ENCODE data around the gene PALM2AKAP2.

PALM2AKAP2 gene

GRCh38 chr9:109765830-109766229, 14.2 kb upstream of the PALM2AKAP2 start:
- Mint-ChIP-seq H3K9me3 (no peaks in the 10 kb centered on the region), H3K27me3 (ENCODE audit: low read depth) (peaks cover 37% of the 10 kb centered on the region)

GRCh38 chr9:109766351-109766750, 13.6 kb upstream of the PALM2AKAP2 start:
- no peaks in the 10 kb centered on the region for H3K9me3 Mint-ChIP-seq
- H3K4me3 Mint-ChIP-seq: no peak overlapping the region
- H3K27me3 Mint-ChIP-seq (ENCODE audit: low read depth): peaks cover 42% of the 10 kb centered on the region
- H3K4me1 Mint-ChIP-seq (ENCODE audit: low read depth): no peaks in the 10 kb centered on the region
- H3K27ac Mint-ChIP-seq: no peak overlapping the region
- no peaks in the 10 kb centered on the region for H3K36me3 Mint-ChIP-seq (ENCODE audit: low read depth)

More at GRCh38 chr9:109765830-109766229, 14.2 kb upstream of the PALM2AKAP2 start:
- Mint-ChIP-seq H3K36me3 (ENCODE audit: low read depth) (no peaks in the 10 kb centered on the region), H3K4me3 (no peak overlapping the region), H3K27ac (no peak overlapping the region), H3K4me1 (ENCODE audit: low read depth) (no peaks in the 10 kb centered on the region)

GRCh38 chr9:109767404-109767803, 12.6 kb upstream of the PALM2AKAP2 start:
- H3K36me3 Mint-ChIP-seq (ENCODE audit: low read depth): no peaks in the 10 kb centered on the region
- no peaks in the 10 kb centered on the region for H3K9me3 Mint-ChIP-seq
- no peaks in the 10 kb centered on the region for H3K4me1 Mint-ChIP-seq (ENCODE audit: low read depth)
- H3K27ac Mint-ChIP-seq: no peak overlapping the region
- peaks cover 44% of the 10 kb centered on the region for H3K27me3 Mint-ChIP-seq (ENCODE audit: low read depth)
- H3K4me3 Mint-ChIP-seq: no peak overlapping the region

- H3K9me3 Mint-ChIP-seq: no peaks in the 10 kb centered on the region
- H3K36me3 Mint-ChIP-seq (ENCODE audit: low read depth): no peaks in the 10 kb centered on the region
- no peaks in the 10 kb centered on the region for H3K4me1 Mint-ChIP-seq (ENCODE audit: low read depth)
- no peak overlapping the region for H3K4me3 Mint-ChIP-seq
- peaks cover 46% of the 10 kb centered on the region for H3K27me3 Mint-ChIP-seq (ENCODE audit: low read depth)
- no peak overlapping the region for H3K27ac Mint-ChIP-seq
Observed at GRCh38 chr9:109767814-109768213, 12.2 kb upstream of the PALM2AKAP2 start.

GRCh38 chr9:109769250-109769649, 10.7 kb upstream of the PALM2AKAP2 start:
- no peak overlapping the region for H3K4me3 Mint-ChIP-seq
- H3K36me3 Mint-ChIP-seq (ENCODE audit: low read depth): no peaks in the 10 kb centered on the region
- peaks cover 52% of the 10 kb centered on the region for H3K27me3 Mint-ChIP-seq (ENCODE audit: low read depth)
- no peaks in the 10 kb centered on the region for H3K9me3 Mint-ChIP-seq
- no peak overlapping the region for H3K27ac Mint-ChIP-seq
- H3K4me1 Mint-ChIP-seq (ENCODE audit: low read depth): no peaks in the 10 kb centered on the region

- Mint-ChIP-seq H3K4me3 (no peak overlapping the region), H3K27me3 (ENCODE audit: low read depth) (peaks cover 56% of the 10 kb centered on the region), H3K27ac (no peak overlapping the region), H3K4me1 (ENCODE audit: low read depth) (no peaks in the 10 kb centered on the region), H3K36me3 (ENCODE audit: low read depth) (peaks cover 2% of the 10 kb centered on the region), H3K9me3 (peaks cover 5% of the 10 kb centered on the region)
Observed at GRCh38 chr9:109770101-109770500, 9.9 kb upstream of the PALM2AKAP2 start.

GRCh38 chr9:109771087-109771486, 8.9 kb upstream of the PALM2AKAP2 start:
- no peaks in the 10 kb centered on the region for H3K4me1 Mint-ChIP-seq (ENCODE audit: low read depth)
- peaks cover 6% of the 10 kb centered on the region for H3K9me3 Mint-ChIP-seq
- no peak overlapping the region for H3K4me3 Mint-ChIP-seq
- H3K36me3 Mint-ChIP-seq (ENCODE audit: low read depth): peaks cover 2% of the 10 kb centered on the region
- no peak overlapping the region for H3K27ac Mint-ChIP-seq
- H3K27me3 Mint-ChIP-seq (ENCODE audit: low read depth): peaks cover 59% of the 10 kb centered on the region

GRCh38 chr9:109771796-109772531, 8.0 kb upstream of the PALM2AKAP2 start:
- Mint-ChIP-seq H3K4me3 (no peak overlapping the region), H3K9me3 (peaks cover 6% of the 10 kb centered on the region), H3K27ac (no peak overlapping the region)

GRCh38 chr9:109775516-109775915, 4.5 kb upstream of the PALM2AKAP2 start:
- peaks cover 67% of the 10 kb centered on the region for H3K27me3 Mint-ChIP-seq (ENCODE audit: low read depth)
- peaks cover 15% of the 10 kb centered on the region for H3K4me1 Mint-ChIP-seq (ENCODE audit: low read depth)

More at GRCh38 chr9:109771796-109772531, 8.0 kb upstream of the PALM2AKAP2 start:
- Mint-ChIP-seq H3K27me3 (ENCODE audit: low read depth) (peaks cover 62% of the 10 kb centered on the region), H3K36me3 (ENCODE audit: low read depth) (peaks cover 2% of the 10 kb centered on the region), H3K4me1 (ENCODE audit: low read depth) (peaks cover 6% of the 10 kb centered on the region)

GRCh38 chr9:109776391-109776790, 3.6 kb upstream of the PALM2AKAP2 start:
- Mint-ChIP-seq H3K36me3 (ENCODE audit: low read depth) (peaks cover 2% of the 10 kb centered on the region), H3K4me1 (ENCODE audit: low read depth) (peaks cover 17% of the 10 kb centered on the region), H3K27me3 (ENCODE audit: low read depth) (peaks cover 67% of the 10 kb centered on the region), H3K27ac (no peak overlapping the region), H3K4me3 (no peak overlapping the region), H3K9me3 (peaks cover 6% of the 10 kb centered on the region)

More at GRCh38 chr9:109775516-109775915, 4.5 kb upstream of the PALM2AKAP2 start:
- peaks cover 6% of the 10 kb centered on the region for H3K9me3 Mint-ChIP-seq
- H3K36me3 Mint-ChIP-seq (ENCODE audit: low read depth): peaks cover 2% of the 10 kb centered on the region
- no peak overlapping the region for H3K4me3 Mint-ChIP-seq
- H3K27ac Mint-ChIP-seq: no peak overlapping the region

GRCh38 chr9:109780453-109781033, 545 bp downstream of the PALM2AKAP2 start:
- no peaks in the 10 kb centered on the region for H3K36me3 Mint-ChIP-seq (ENCODE audit: low read depth)
- H3K4me1 Mint-ChIP-seq (ENCODE audit: low read depth): peaks cover 17% of the 10 kb centered on the region
- no peak overlapping the region for H3K27ac Mint-ChIP-seq
- H3K9me3 Mint-ChIP-seq: no peaks in the 10 kb centered on the region
- H3K4me3 Mint-ChIP-seq: peak overlapping the region; percentile 79
- peaks cover 57% of the 10 kb centered on the region for H3K27me3 Mint-ChIP-seq (ENCODE audit: low read depth)

- Mint-ChIP-seq H3K4me3 (no peak overlapping the region), H3K27ac (no peak overlapping the region), H3K4me1 (ENCODE audit: low read depth) (peaks cover 17% of the 10 kb centered on the region), H3K9me3 (no peaks in the 10 kb centered on the region), H3K36me3 (ENCODE audit: low read depth) (no peaks in the 10 kb centered on the region), H3K27me3 (ENCODE audit: low read depth) (peaks cover 57% of the 10 kb centered on the region)
Observed at GRCh38 chr9:109781086-109781485, 1.1 kb downstream of the PALM2AKAP2 start.

- H3K4me3 Mint-ChIP-seq: peak overlapping the region; percentile 30
- no peaks in the 10 kb centered on the region for H3K9me3 Mint-ChIP-seq
- no peaks in the 10 kb centered on the region for H3K36me3 Mint-ChIP-seq (ENCODE audit: low read depth)
- H3K27ac Mint-ChIP-seq: no peak overlapping the region
- peaks cover 54% of the 10 kb centered on the region for H3K27me3 Mint-ChIP-seq (ENCODE audit: low read depth)
- H3K4me1 Mint-ChIP-seq (ENCODE audit: low read depth): peaks cover 11% of the 10 kb centered on the region
Observed at GRCh38 chr9:109781541-109782197, 1.7 kb downstream of the PALM2AKAP2 start.

GRCh38 chr9:109787735-109788134, 7.7 kb downstream of the PALM2AKAP2 start:
- Mint-ChIP-seq H3K4me1 (ENCODE audit: low read depth) (no peaks in the 10 kb centered on the region), H3K27ac (no peak overlapping the region), H3K4me3 (no peak overlapping the region), H3K36me3 (ENCODE audit: low read depth) (no peaks in the 10 kb centered on the region), H3K9me3 (no peaks in the 10 kb centered on the region), H3K27me3 (ENCODE audit: low read depth) (peaks cover 14% of the 10 kb centered on the region)

GRCh38 chr9:109789556-109789955, 9.6 kb downstream of the PALM2AKAP2 start:
- no peak overlapping the region for H3K27ac Mint-ChIP-seq
- no peak overlapping the region for H3K4me3 Mint-ChIP-seq
- peaks cover 7% of the 10 kb centered on the region for H3K27me3 Mint-ChIP-seq (ENCODE audit: low read depth)
- H3K9me3 Mint-ChIP-seq: no peaks in the 10 kb centered on the region
- H3K36me3 Mint-ChIP-seq (ENCODE audit: low read depth): no peaks in the 10 kb centered on the region
- H3K4me1 Mint-ChIP-seq (ENCODE audit: low read depth): no peaks in the 10 kb centered on the region

Data from T-helper 1 cell treated with Interleukin-12 subunit alpha and Interleukin-12 subunit beta and Interleukin-4 antibody, amounts not matched to agents 30 μg/mL and 1 μg/mL, for 36 hours (primary cell).